ENCODE results near the gene TICRR.
A peak's percentile ranks its signal among the peaks of the same experiment; 100 is the strongest.
"Not testable (repeated sequence)": the region's sequence is repeated elsewhere in the genome, so short reads cannot be mapped to it uniquely, and the experiment has no call there.

Gene TICRR

GRCh38 chr15:89575146-89575655, at the start of gene TICRR:
TICRR (plus strand) TSS chr15:89575469; CDS start chr15:89575587, 118 bp downstream.
- DNase-seq (ENCODE audit: low read depth): peak; percentile 90

GRCh38 chr15:89526181-89526580, 49.1 kb upstream of the TICRR start:
- no peak for DNase-seq (ENCODE audit: low read depth)

- no peak for DNase-seq (ENCODE audit: low read depth)
These were observed 48.4 kb upstream of the TICRR start for GRCh38 chr15:89526601-89527441.

GRCh38 chr15:89528757-89529352, 46.4 kb upstream of the TICRR start:
- DNase-seq (ENCODE audit: low read depth): no peak

GRCh38 chr15:89530976-89531375, 44.3 kb upstream of the TICRR start:
- DNase-seq (ENCODE audit: low read depth): no peak

GRCh38 chr15:89531796-89532537, 43.3 kb upstream of the TICRR start:
- DNase-seq (ENCODE audit: low read depth): no peak

GRCh38 chr15:89533861-89534544, 41.3 kb upstream of the TICRR start:
- no peak for DNase-seq (ENCODE audit: low read depth)

- no peak for DNase-seq (ENCODE audit: low read depth)
These were observed 36.2 kb upstream of the TICRR start for GRCh38 chr15:89539027-89539426.

- DNase-seq (ENCODE audit: low read depth): no peak
These were observed 32.9 kb upstream of the TICRR start for GRCh38 chr15:89542369-89542768.

GRCh38 chr15:89543389-89543788, 31.9 kb upstream of the TICRR start:
- no peak for DNase-seq (ENCODE audit: low read depth)

GRCh38 chr15:89549138-89549537, 26.1 kb upstream of the TICRR start:
- DNase-seq (ENCODE audit: low read depth): not testable (repeated sequence)

GRCh38 chr15:89550427-89550826, 24.8 kb upstream of the TICRR start:
- DNase-seq (ENCODE audit: low read depth): no peak

- no peak for DNase-seq (ENCODE audit: low read depth)
These were observed 23.7 kb upstream of the TICRR start for GRCh38 chr15:89551550-89551949.

GRCh38 chr15:89553632-89554031, 21.6 kb upstream of the TICRR start:
- DNase-seq (ENCODE audit: low read depth): no peak

GRCh38 chr15:89554247-89554646, 21.0 kb upstream of the TICRR start:
- DNase-seq (ENCODE audit: low read depth): no peak

- no peak for DNase-seq (ENCODE audit: low read depth)
These were observed 19.5 kb upstream of the TICRR start for GRCh38 chr15:89555768-89556167.

GRCh38 chr15:89556413-89557262, 18.6 kb upstream of the TICRR start:
- peak; percentile 24 for DNase-seq (ENCODE audit: low read depth)

- DNase-seq (ENCODE audit: low read depth): no peak
These were observed 15.5 kb upstream of the TICRR start for GRCh38 chr15:89559769-89560264.

GRCh38 chr15:89566181-89566580, 9.1 kb upstream of the TICRR start:
- DNase-seq (ENCODE audit: low read depth): no peak

- no peak for DNase-seq (ENCODE audit: low read depth)
These were observed 8.5 kb upstream of the TICRR start for GRCh38 chr15:89566621-89567294.
